Prostate gland (tissue), 2 donors: ENCODE measurements around the gene KDM5D. TPM values are rescaled to one million over a fixed set of nuclear protein-coding genes. Genes with fewer than 3 reads are reported as not detected.

Source experiments
- DNase-seq: peaks from one replicate; pipeline ENCODE4 v3.0.0-alpha.2; 2019; ENCODE audit warnings: low spot score
- H3K27ac ChIP-seq, 2 donors: fragments of 200-600 bp; sonication (generic); 2 replicates each; pipeline ENCODE4 v1.5.1; 2017 to 2019
- H3K27me3 ChIP-seq: fragments of 200-600 bp; sonication (generic); replicated peaks from 2 replicates; pipeline ENCODE4 v1.5.1; 2019; ENCODE audit not compliant: insufficient read depth
- H3K36me3 ChIP-seq, 2 donors: fragments of 200-600 bp; sonication (generic); 1 replicate in 1 of 2; 2 replicates in 1 of 2; pipeline versions ENCODE4 v1.5.1 to v1.8.1; 2017 to 2019
- H3K4me1 ChIP-seq: fragments of 200-600 bp; sonication (generic); replicated peaks from 2 replicates; pipeline ENCODE4 v1.5.1; 2019
- H3K4me3 ChIP-seq, 2 donors: fragments of 200-600 bp; sonication (generic); 2 replicates each; pipeline ENCODE4 v1.5.1; 2017 to 2019
- H3K9me3 ChIP-seq: fragments of 200-600 bp; sonication (generic); 2 replicates; pipeline ENCODE4 v1.5.1; 2017
- POLR2A ChIP-seq: fragments of 450-650 bp; IDR thresholded peaks from one replicate; pipeline ENCODE4 v1.6.1; 2016; ENCODE audit warnings: antibody characterized with exemption, mild to moderate bottlenecking
- POLR2AphosphoS5 ChIP-seq: sonication (generic); formaldehyde crosslinking; IDR thresholded peaks from one replicate; pipeline ENCODE4 v1.6.1; 2017; ENCODE audit warnings: antibody characterized with exemption
- WGBS: methylation state at CpG from one replicate; pipeline ENCODE4 v1.1.5; 2018; 5-methylcytosine and 5-hydroxymethylcytosine counted together
- intact Hi-C: fragments of 100-400 bp; cut with DNase I; formaldehyde crosslinking; loops from one replicate; pipeline ENCODE4 v1.14.2; 2022
- total RNA-seq, 2 donors: library from RNA; depleted of rRNA; stranded (reverse); fragments of >200 nt; gene quantifications; one replicate each; pipeline ENCODE4 v1.1.0, GENCODE V29; 2016
- TF ChIP-seq, protein P1 (sequence below), 4 experiments: fragments of 200-600 bp in 2 of 4; fragments of 450-650 bp in 2 of 4; sonication (generic) in 2 of 4; IDR thresholded peaks; 1 replicate in 3 of 4; 2 replicates in 1 of 4; pipeline ENCODE4 v1.5.1; 2016 to 2019; ENCODE audit warnings: antibody characterized with exemption in 4 of 4, mild to moderate bottlenecking in 2 of 4, moderate library complexity in 2 of 4

KDM5D gene
- total RNA-seq = 10 to 100 TPM; 47.1 to 69.3 TPM

DNA sequence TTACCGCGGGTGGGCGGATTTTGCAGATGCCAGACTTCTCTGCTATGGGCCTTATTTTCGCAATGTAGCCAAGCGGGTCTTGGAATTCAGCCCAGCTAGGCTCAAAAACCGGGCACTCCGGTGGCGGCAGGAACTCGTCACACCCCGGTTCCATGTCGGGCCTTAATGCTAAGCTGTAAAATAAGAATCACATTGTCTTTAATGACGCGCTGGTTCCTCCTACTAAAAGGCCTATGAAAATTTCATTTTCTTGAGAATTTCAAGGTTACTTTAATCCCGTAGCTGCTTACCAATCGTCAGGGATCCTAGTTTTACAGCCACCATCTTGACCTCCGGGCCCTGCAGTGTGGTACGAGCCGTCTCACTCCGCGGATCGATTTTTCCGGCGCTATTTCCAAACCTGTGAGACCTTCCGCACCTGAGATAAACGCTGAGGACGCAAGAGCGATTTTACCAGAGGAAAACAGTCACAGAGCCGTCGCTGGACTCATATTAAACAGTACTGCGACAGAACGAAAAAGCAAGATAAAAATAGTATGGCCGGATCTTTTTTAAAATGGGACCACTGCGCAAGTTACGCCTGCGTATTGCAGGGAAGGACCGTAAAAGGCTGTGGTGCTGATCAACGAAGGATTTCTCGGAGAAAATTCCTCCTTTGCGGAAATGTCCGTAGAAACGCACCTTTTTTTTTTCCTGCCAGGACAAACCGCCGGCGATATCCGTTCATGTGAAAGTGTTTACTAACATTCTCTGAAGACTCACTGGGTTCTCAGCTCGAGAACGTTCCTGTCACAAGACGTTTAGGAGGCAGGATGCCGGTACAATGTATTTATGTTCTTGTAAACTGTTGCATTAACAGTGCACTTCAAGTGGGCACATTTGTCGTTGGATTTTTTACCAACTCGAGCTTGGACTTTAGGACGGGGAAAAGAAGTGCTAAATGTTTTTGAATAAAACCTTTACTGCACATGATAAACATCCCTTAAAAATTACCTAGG is at the start of gene KDM5D:
TSS of gene KDM5D (minus strand) at position 346 of the 998 bp plus-strand sequence. CDS start at position 154, 192 bp downstream.
- H3K27me3 ChIP-seq = no peaks in the 10 kb centered on the region
- no peaks in the 10 kb centered on the region for H3K36me3 ChIP-seq
- no peaks in the 10 kb centered on the region for H3K9me3 ChIP-seq
- H3K4me3 ChIP-seq = peak within 1 kb of the TSS; percentile 41 to 44
- peak within 1 kb of the TSS; percentile 84 to 85 for H3K27ac ChIP-seq
- no peaks in the 10 kb centered on the region for H3K4me1 ChIP-seq
- intact Hi-C loops = loop anchor here (10.0 kb wide), 1 partner anchor 670 kb away; no protein-coding TSS in a partner anchor
- WGBS = under 1% methylated on average over 51 of the region's 52 CpGs
- DNase-seq = peak; percentile 62
- TF ChIP-seq, protein P1, sequence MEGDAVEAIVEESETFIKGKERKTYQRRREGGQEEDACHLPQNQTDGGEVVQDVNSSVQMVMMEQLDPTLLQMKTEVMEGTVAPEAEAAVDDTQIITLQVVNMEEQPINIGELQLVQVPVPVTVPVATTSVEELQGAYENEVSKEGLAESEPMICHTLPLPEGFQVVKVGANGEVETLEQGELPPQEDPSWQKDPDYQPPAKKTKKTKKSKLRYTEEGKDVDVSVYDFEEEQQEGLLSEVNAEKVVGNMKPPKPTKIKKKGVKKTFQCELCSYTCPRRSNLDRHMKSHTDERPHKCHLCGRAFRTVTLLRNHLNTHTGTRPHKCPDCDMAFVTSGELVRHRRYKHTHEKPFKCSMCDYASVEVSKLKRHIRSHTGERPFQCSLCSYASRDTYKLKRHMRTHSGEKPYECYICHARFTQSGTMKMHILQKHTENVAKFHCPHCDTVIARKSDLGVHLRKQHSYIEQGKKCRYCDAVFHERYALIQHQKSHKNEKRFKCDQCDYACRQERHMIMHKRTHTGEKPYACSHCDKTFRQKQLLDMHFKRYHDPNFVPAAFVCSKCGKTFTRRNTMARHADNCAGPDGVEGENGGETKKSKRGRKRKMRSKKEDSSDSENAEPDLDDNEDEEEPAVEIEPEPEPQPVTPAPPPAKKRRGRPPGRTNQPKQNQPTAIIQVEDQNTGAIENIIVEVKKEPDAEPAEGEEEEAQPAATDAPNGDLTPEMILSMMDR (IDR thresholded peaks at IDR 0.05) = no peak
- peak; percentile 21 for TF ChIP-seq POLR2AphosphoS5

DNA sequence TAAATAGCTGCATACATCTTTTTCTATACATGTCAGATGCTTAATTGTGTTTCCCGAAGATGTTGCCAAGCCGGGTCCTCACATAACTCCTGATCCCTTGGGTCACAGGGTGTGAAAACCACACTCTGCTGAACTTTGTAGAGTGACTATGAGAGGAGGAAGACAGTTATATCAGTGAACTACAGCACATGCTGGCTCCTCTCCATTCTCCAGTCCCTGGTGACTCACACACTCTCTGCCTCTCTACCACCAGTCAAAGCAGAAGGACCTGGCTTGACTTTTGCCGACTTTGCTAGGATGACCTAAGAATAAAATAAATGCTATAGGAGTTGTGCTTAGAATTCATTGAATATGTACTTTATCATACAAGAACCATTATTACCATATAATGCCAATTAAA is 23.8 kb upstream of the KDM5D start:
- TF ChIP-seq, protein P1 (IDR thresholded peaks at IDR 0.05) = no peak
- no peak for TF ChIP-seq POLR2A
- no peak for TF ChIP-seq POLR2AphosphoS5
- intact Hi-C loops = no loop called here
- Histone ChIP-seq H3K27ac (no peak overlapping the region), H3K4me1 (no peaks in the 10 kb centered on the region), H3K9me3 (no peaks in the 10 kb centered on the region), H3K36me3 (no peaks in the 10 kb centered on the region), H3K4me3 (no peak overlapping the region), H3K27me3 (no peaks in the 10 kb centered on the region)
- DNase-seq = no peak
- 78% methylated on average over 3 of the region's 3 CpGs for WGBS

DNA sequence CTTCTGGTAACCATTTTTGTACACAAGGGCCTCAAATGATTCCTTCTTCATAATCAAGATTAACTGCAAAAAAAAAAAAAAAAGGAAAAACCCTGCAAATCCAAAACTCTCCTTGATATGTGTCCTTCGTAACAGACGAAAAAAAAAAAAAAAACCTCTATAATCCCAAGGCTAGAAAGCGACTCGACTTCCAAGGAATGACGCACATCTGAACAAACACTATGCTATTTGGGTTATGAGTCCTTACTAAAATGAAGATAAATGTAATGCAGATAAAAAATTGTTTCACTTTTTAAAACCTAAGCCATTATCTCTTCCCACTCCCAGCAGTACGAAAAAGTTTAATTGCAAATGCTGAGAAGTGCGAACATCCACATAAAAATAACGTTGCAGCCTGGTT is 1.2 kb downstream of the KDM5D start:
- Histone ChIP-seq H3K27ac (no peak overlapping the region), H3K27me3 (no peaks in the 10 kb centered on the region), H3K36me3 (no peaks in the 10 kb centered on the region), H3K4me1 (no peaks in the 10 kb centered on the region), H3K4me3 (peak overlapping the region; percentile 41 to 44), H3K9me3 (no peaks in the 10 kb centered on the region)
- intact Hi-C loops = loop anchor here (10.0 kb wide), 1 partner anchor 669 kb away; no protein-coding TSS in a partner anchor
- WGBS = 73% methylated on average over 8 of the region's 8 CpGs
- no peak for TF ChIP-seq POLR2A
- TF ChIP-seq, protein P1 (IDR thresholded peaks at IDR 0.05) = no peak
- TF ChIP-seq POLR2AphosphoS5 = no peak
- no peak for DNase-seq

DNA sequence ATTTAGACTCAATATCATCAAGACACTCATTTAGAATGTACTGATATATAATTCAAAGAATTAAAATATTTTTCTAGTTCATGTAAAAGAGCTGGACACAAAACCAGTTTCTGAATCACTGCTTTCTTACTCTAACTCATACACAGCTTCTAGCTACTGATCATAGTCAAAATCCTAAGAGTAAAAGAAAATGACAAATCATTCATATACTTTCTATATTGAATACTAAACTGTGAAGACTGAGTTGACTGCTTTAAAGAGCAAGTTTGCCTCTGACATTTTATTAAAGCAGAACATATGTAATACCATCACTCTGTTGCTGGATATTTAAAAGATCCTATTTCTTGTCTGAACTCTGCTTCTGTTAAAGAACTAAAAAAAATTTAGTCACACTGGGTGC is 2.4 kb downstream of the KDM5D start:
- intact Hi-C loops = loop anchor here (10.0 kb wide), 1 partner anchor 667 kb away; no protein-coding TSS in a partner anchor
- H3K9me3 ChIP-seq = no peaks in the 10 kb centered on the region
- H3K27me3 ChIP-seq = no peaks in the 10 kb centered on the region
- H3K4me1 ChIP-seq = no peaks in the 10 kb centered on the region
- DNase-seq = no peak
- no peaks in the 10 kb centered on the region for H3K36me3 ChIP-seq
- no peak overlapping the region for H3K4me3 ChIP-seq
- H3K27ac ChIP-seq = no peak overlapping the region
- TF ChIP-seq POLR2A (no peak), POLR2AphosphoS5 (no peak)
- TF ChIP-seq, protein P1 (IDR thresholded peaks at IDR 0.05) = no peak
